ENCODE data around the gene CALML6. TPM values are rescaled to one million over a fixed set of nuclear protein-coding genes. Genes with fewer than 3 reads are reported as not detected.

Gene CALML6
- total RNA-seq, 2 experiments from 2014 or later: 0.47 to 0.69 TPM

DNA sequence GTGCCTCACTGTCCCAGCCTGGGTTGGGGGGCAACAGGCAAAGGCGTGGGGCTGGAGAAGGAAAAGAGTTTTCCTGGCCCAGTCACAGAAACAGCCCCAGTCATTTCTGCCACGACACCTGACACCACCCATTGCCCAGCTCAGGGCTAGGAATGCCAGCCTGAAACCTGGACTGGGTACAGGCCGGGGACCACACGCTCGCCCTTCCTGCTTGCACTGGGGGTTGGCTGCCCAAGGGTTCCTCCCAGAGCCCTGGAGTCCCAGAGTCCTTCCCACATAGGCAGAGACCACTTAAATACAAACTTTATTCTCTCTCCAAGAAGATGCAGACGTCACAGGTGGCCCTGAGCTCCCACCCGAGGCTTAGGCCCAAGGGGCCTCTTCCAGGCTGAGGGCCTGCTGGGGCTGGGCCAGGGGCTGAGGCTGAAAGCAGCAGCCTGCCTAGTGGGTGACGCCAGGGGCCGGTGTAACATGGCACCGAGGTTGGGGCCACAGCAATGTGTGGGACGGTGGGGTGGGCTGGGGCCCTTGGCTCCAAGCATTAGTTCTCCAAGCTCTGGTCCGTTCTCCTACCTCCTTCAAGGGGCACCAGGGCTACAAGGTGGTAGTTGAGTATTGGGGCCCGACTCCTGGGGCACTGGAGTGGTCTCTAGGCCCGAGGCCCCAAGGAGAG is 2.4 kb downstream of the CALML6 start:
- H3K27ac ChIP-seq (ENCODE audit: low read depth in 1 of 2, low read length in 2 of 2): no peak overlapping the region
- no peaks in the 10 kb centered on the region for H3K9me3 ChIP-seq (ENCODE audit: control insufficient read depth in 1 of 2, insufficient read depth in 1 of 2, low read length in 2 of 2)
- no peak for TF ChIP-seq CTCF (IDR thresholded peaks at IDR 0.05)
- no peak overlapping the region for H3K4me3 ChIP-seq (ENCODE audit: low read length)
- POLR2A ChIA-PET: interaction anchor here (1.7 kb wide), 1 partner anchor 8 kb away, joined by 6 read pairs; no protein-coding TSS in a partner anchor
- no peaks in the 10 kb centered on the region for H3K27me3 ChIP-seq (ENCODE audit: control insufficient read depth in 1 of 2, insufficient read depth in 2 of 2, low read length in 2 of 2)
- intact Hi-C loops (cut with DNase I, micrococcal nuclease): loop anchor here in 1 of 2 experiments (5.0 kb wide), 1 partner anchor 215 kb away; no protein-coding TSS in a partner anchor
- Mint-ChIP-seq H3K36me3 (ENCODE audit: low read depth) (no peaks in the 10 kb centered on the region), H3K4me3 (peak overlapping the region; percentile 51), H3K27ac (no peak overlapping the region), H3K9me3 (no peaks in the 10 kb centered on the region), H3K4me1 (ENCODE audit: low read depth) (peaks cover 4% of the 10 kb centered on the region), H3K27me3 (no peaks in the 10 kb centered on the region)
- CTCF ChIA-PET: interaction anchor here (1.3 kb wide), 1 partner anchor 8 kb away, joined by 5 read pairs; no protein-coding TSS in a partner anchor
- H3K36me3 ChIP-seq (ENCODE audit: insufficient read depth, low read length): no peaks in the 10 kb centered on the region
- H3K4me1 ChIP-seq (ENCODE audit: insufficient read depth, low read length): peaks cover 26% of the 10 kb centered on the region
- no peak for ATAC-seq (ENCODE audit: poor library complexity)
- peak in 1 of 14 experiments; percentile 38 for DNase-seq

GRCh38 chr1:1917995-1918900 is 3.2 kb downstream of the CALML6 start:
- peak overlapping the region; percentile 51 for H3K4me3 Mint-ChIP-seq
- H3K36me3 Mint-ChIP-seq (ENCODE audit: low read depth): no peaks in the 10 kb centered on the region
- H3K4me1 Mint-ChIP-seq (ENCODE audit: low read depth): peaks cover 4% of the 10 kb centered on the region
- ATAC-seq (ENCODE audit: poor library complexity) (no peak), DNase-seq (peak in 1 of 14 experiments; percentile 51)
- Histone ChIP-seq H3K27me3 (ENCODE audit: control insufficient read depth in 1 of 2, insufficient read depth in 2 of 2, low read length in 2 of 2) (no peaks in the 10 kb centered on the region), H3K9me3 (ENCODE audit: control insufficient read depth in 1 of 2, insufficient read depth in 1 of 2, low read length in 2 of 2) (no peaks in the 10 kb centered on the region), H3K4me1 (ENCODE audit: insufficient read depth, low read length) (peaks cover 26% of the 10 kb centered on the region), H3K36me3 (ENCODE audit: insufficient read depth, low read length) (no peaks in the 10 kb centered on the region), H3K27ac (ENCODE audit: low read depth in 1 of 2, low read length in 2 of 2) (no peak overlapping the region), H3K4me3 (ENCODE audit: low read length) (peak overlapping the region; percentile 50)
- H3K27me3 Mint-ChIP-seq: no peaks in the 10 kb centered on the region
- TF ChIP-seq CTCF (IDR thresholded peaks at IDR 0.05): no peak
- intact Hi-C loops (cut with DNase I, micrococcal nuclease): loop anchor here in 1 of 2 experiments (5.0 kb wide), 1 partner anchor 214 kb away; no protein-coding TSS in a partner anchor
- no peaks in the 10 kb centered on the region for H3K9me3 Mint-ChIP-seq
- ChIA-PET POLR2A (interaction anchor here (1.7 kb wide), 1 partner anchor 9 kb away, joined by 6 read pairs; no protein-coding TSS in a partner anchor), CTCF (interaction anchor here (1.3 to 3.1 kb wide), 2 partner anchors 9 kb away, joined by 5 to 13 read pairs; no protein-coding TSS in a partner anchor)
- H3K27ac Mint-ChIP-seq: no peak overlapping the region

DNA sequence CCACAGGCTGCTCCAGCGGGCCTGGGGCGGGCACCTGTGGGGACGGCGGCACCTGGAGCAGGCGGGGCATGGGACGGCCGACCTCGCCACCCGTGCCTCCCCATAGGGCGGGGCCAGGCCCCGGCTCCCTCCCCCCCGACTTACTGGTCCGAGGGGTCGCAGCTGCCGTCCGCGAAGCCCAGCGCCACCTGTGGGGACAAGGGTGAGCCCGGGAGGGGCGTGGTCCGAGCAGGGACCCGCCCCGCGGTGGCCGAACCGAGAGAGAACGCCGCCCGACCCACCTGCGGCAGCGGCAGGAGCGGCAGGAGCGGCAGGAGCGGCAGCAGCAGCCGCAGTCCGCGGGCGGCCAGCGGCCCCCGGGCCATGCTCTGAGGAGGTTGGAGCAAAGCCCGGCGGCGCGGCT is 3.8 kb downstream of the CALML6 start, which contains the start of gene TMEM52:
TSS of gene TMEM52 (minus strand) at position 379 of the 403 bp plus-strand sequence. CDS start at position 365, 14 bp downstream.
- Histone ChIP-seq H3K4me1 (ENCODE audit: insufficient read depth, low read length) (peaks cover 26% of the 10 kb centered on the region), H3K4me3 (ENCODE audit: low read length) (peak within 1 kb of the TSS; percentile 50), H3K27me3 (ENCODE audit: control insufficient read depth in 1 of 2, insufficient read depth in 2 of 2, low read length in 2 of 2) (no peaks in the 10 kb centered on the region), H3K36me3 (ENCODE audit: insufficient read depth, low read length) (no peaks in the 10 kb centered on the region), H3K9me3 (ENCODE audit: control insufficient read depth in 1 of 2, insufficient read depth in 1 of 2, low read length in 2 of 2) (no peaks in the 10 kb centered on the region), H3K27ac (ENCODE audit: low read depth in 1 of 2, low read length in 2 of 2) (peak within 1 kb of the TSS; percentile 41 to 52)
- no peaks in the 10 kb centered on the region for H3K36me3 Mint-ChIP-seq (ENCODE audit: low read depth)
- H3K4me1 Mint-ChIP-seq (ENCODE audit: low read depth): peaks cover 4% of the 10 kb centered on the region
- intact Hi-C loops (cut with DNase I, micrococcal nuclease): loop anchor here (1.0 to 5.0 kb wide), 2 partner anchors 10 to 213 kb away; no protein-coding TSS in a partner anchor
- DNase-seq (no peak), ATAC-seq (ENCODE audit: poor library complexity) (peak; percentile 6)
- peak within 1 kb of the TSS; percentile 72 for H3K4me3 Mint-ChIP-seq
- TF ChIP-seq CTCF (IDR thresholded peaks at IDR 0.05): no peak
- ChIA-PET CTCF (interaction anchor here (3.1 kb wide), 1 partner anchor 10 kb away, joined by 13 read pairs; no protein-coding TSS in a partner anchor), POLR2A (interaction anchor here (0.8 to 1.7 kb wide), 2 partner anchors 10 kb away, joined by 5 to 6 read pairs; no protein-coding TSS in a partner anchor)
- H3K9me3 Mint-ChIP-seq: no peaks in the 10 kb centered on the region
- peak within 1 kb of the TSS; percentile 81 for H3K27ac Mint-ChIP-seq
- H3K27me3 Mint-ChIP-seq: no peaks in the 10 kb centered on the region

Measured in CD4-positive, alpha-beta T cell (primary cell).